Activated T-cell treated with anti-CD3 and anti-CD28 coated beads, Interleukin-2, amount 50 U/mL, for 24 hours (primary cell): ENCODE measurements around the gene VWA7.

ENCODE experiments used
- DNase-seq: peaks from one replicate; pipeline ENCODE4 v3.0.0-alpha.2; 2020
- H3K27ac Mint-ChIP-seq: 2 replicates; pipeline ENCODE4 v1.8.0; 2020; ENCODE audit warnings: mild to moderate bottlenecking, mixed read lengths
- H3K27me3 Mint-ChIP-seq: 2 replicates; pipeline ENCODE4 v1.8.0; 2020; ENCODE audit warnings: mixed read lengths
- H3K36me3 Mint-ChIP-seq: 2 replicates; pipeline ENCODE4 v1.8.0; 2020; ENCODE audit warnings: low read depth, mixed read lengths
- H3K4me1 Mint-ChIP-seq: 2 replicates; pipeline ENCODE4 v1.8.0; 2020; ENCODE audit warnings: low read depth, mixed read lengths
- H3K4me3 Mint-ChIP-seq: 2 replicates; pipeline ENCODE4 v1.8.0; 2020; ENCODE audit warnings: mild to moderate bottlenecking, moderate library complexity, mixed read lengths
- H3K9me3 Mint-ChIP-seq: 2 replicates; pipeline ENCODE4 v1.8.0; 2020; ENCODE audit warnings: mixed read lengths

The VWA7 gene

GRCh38 chr6:31737315-31737990, 39.7 kb downstream of the VWA7 start:
- H3K27ac Mint-ChIP-seq, result peak overlapping the region; percentile 96
- H3K9me3 Mint-ChIP-seq, result no peaks in the 10 kb centered on the region
- no peak for DNase-seq
- peak overlapping the region; percentile 98 for H3K4me3 Mint-ChIP-seq
- peaks cover 67% of the 10 kb centered on the region for H3K4me1 Mint-ChIP-seq
- H3K36me3 Mint-ChIP-seq, result peaks cover 66% of the 10 kb centered on the region
- no peaks in the 10 kb centered on the region for H3K27me3 Mint-ChIP-seq

DNA sequence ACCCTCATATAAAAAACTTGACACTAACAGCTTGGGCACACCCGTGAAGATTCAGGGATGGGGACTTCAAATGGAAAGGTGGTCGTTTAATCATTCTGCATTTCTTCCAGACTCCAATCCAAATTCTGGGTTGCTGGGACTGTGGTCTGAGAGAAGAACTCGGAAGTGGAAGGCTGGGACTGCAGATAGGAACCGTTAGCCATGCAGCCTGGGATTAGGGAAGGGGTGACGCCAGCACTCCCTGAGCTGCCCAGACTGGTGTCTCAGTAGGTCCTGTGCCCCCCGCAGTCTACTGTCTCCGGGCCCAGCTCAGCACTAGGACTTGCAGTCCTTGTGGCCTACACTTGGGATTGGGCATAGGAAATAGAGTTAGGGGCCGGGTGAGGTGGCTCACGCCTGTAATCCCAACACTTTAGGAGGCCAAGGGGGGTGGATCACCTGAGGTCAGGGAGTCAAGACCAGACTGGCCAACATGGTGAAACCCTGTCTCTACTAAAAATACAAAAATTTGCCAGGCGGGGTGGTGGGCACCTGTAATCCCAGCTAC, 40.3 kb downstream of the VWA7 start:
- peaks cover 71% of the 10 kb centered on the region for H3K4me1 Mint-ChIP-seq
- DNase-seq, result no peak
- peaks cover 66% of the 10 kb centered on the region for H3K36me3 Mint-ChIP-seq
- H3K27me3 Mint-ChIP-seq, result no peaks in the 10 kb centered on the region
- peak overlapping the region; percentile 96 for H3K27ac Mint-ChIP-seq
- no peaks in the 10 kb centered on the region for H3K9me3 Mint-ChIP-seq
- peak overlapping the region; percentile 98 for H3K4me3 Mint-ChIP-seq

DNA sequence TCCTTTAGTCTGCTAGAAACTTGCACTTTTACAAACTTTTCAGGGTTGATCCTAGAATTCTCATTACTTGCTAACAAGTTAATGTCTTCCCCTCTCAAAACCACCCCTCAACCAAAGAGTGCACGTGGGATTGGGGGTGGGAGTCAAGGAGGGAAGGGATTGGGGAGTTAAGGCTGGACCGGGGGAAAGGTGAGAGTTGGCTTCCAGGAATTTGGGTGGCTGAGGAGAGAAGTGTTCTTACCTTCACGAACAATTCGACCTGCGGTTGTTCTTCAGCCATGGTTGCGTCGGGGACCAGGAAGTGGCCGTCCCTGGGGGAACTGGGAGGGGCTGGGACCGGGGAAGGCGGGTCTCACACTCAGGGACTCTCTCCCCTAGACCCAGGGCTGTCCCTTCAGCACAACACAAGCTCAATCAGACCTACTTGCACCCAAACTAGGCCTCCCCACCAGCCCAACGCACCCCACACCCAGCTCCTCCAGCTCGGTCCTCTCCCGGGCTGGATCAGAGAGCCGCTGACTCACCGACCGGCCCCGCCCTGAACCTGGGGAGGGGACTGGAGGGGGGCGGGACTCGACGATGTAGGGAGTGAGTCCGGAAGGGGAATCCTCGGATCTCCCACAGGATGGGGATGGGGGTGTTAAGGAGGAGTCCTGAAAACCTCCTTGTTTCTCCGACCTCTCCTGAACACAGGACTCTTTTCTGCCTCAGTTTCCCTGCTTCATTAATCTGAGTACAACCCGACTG, 40.9 kb downstream of the VWA7 start, which contains the start of gene CLIC1:
TSS of gene CLIC1 (minus strand) at position 510 of the 747 bp plus-strand sequence. CDS start at position 280, 230 bp downstream.
- Mint-ChIP-seq H3K4me1 (peaks cover 64% of the 10 kb centered on the region), H3K4me3 (peak within 1 kb of the TSS; percentile 98), H3K27me3 (no peaks in the 10 kb centered on the region), H3K27ac (peak within 1 kb of the TSS; percentile 96), H3K9me3 (no peaks in the 10 kb centered on the region), H3K36me3 (peaks cover 66% of the 10 kb centered on the region)
- peak; percentile 87 for DNase-seq

DNA sequence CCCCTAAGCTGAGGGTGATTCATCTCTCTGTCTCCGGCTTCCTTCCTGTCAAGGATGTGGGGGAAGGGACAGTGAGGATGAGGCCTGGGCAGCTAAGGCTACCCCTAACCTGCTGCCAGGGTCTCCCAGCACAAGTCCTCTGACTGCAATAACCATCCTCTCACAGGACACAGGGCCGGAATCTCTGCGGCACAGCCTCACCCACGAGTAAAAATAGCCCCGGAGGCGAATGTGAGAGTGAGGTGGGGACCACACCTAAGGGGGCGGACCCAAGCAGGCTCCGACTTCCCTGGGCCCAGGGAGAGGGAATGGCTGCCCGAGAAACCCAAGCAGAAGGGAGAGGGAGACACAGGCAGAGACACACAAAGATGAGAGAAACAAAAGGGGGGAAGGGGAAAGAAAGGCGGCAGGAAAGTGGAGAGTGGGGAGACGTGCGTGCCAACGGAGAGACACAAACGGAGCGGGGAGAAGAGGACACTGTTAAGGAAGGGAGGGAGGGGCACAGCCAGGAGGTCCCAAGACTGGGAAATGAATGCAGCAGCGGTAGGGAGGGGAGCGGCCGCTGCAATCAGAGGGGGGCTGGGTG, 42.2 kb downstream of the VWA7 start:
- DNase-seq, result peak; percentile 70
- no peaks in the 10 kb centered on the region for H3K27me3 Mint-ChIP-seq
- peaks cover 67% of the 10 kb centered on the region for H3K4me1 Mint-ChIP-seq
- peak overlapping the region; percentile 98 for H3K4me3 Mint-ChIP-seq
- no peaks in the 10 kb centered on the region for H3K9me3 Mint-ChIP-seq
- H3K27ac Mint-ChIP-seq, result peak overlapping the region; percentile 96
- H3K36me3 Mint-ChIP-seq, result peaks cover 66% of the 10 kb centered on the region

- Mint-ChIP-seq H3K4me1 (peaks cover 65% of the 10 kb centered on the region), H3K36me3 (peaks cover 68% of the 10 kb centered on the region), H3K27ac (peak overlapping the region; percentile 96), H3K4me3 (peak overlapping the region; percentile 98), H3K27me3 (no peaks in the 10 kb centered on the region), H3K9me3 (no peaks in the 10 kb centered on the region)
- no peak for DNase-seq
Observed at GRCh38 chr6:31734247-31734820, 42.8 kb downstream of the VWA7 start.

- Mint-ChIP-seq H3K27me3 (no peaks in the 10 kb centered on the region), H3K9me3 (no peaks in the 10 kb centered on the region)
Observed at GRCh38 chr6:31733734-31734133, 43.4 kb downstream of the VWA7 start.

DNA sequence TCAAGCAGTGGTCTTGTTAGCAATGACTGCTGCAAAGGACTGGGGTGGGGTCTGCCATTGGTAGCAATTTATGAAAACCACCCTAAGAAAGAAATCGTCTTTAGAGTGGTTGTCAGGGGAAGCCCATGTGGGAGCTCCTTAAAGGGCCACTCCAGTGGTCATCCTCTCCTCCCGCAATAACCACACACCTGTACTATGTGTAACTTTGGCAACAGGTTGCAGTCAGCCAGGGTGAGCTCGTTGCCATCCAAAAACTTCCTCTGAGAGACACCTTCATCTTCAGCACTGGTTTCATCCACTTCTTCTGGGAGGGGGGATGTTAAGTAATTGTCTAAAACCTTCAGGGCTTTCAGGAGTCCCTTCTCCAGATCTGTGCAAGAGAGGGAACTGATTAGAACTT, 45.1 kb downstream of the VWA7 start:
- H3K36me3 Mint-ChIP-seq, result peaks cover 81% of the 10 kb centered on the region
- no peak overlapping the region for H3K4me3 Mint-ChIP-seq
- H3K27me3 Mint-ChIP-seq, result no peaks in the 10 kb centered on the region
- peaks cover 63% of the 10 kb centered on the region for H3K4me1 Mint-ChIP-seq
- DNase-seq, result no peak
- no peaks in the 10 kb centered on the region for H3K9me3 Mint-ChIP-seq
- H3K27ac Mint-ChIP-seq, result peak overlapping the region; percentile 44

More at GRCh38 chr6:31733734-31734133, 43.4 kb downstream of the VWA7 start:
- Mint-ChIP-seq H3K36me3 (peaks cover 72% of the 10 kb centered on the region), H3K27ac (peak overlapping the region; percentile 96), H3K4me1 (peaks cover 65% of the 10 kb centered on the region), H3K4me3 (peak overlapping the region; percentile 98)
- DNase-seq, result no peak

- Mint-ChIP-seq H3K27ac (peak overlapping the region; percentile 84), H3K4me3 (peak overlapping the region; percentile 80), H3K4me1 (peaks cover 70% of the 10 kb centered on the region), H3K27me3 (no peaks in the 10 kb centered on the region), H3K36me3 (peaks cover 74% of the 10 kb centered on the region), H3K9me3 (no peaks in the 10 kb centered on the region)
- no peak for DNase-seq
Observed at GRCh38 chr6:31730631-31731086, 46.5 kb downstream of the VWA7 start.

GRCh38 chr6:31729979-31730630, 47.0 kb downstream of the VWA7 start:
- Mint-ChIP-seq H3K4me1 (peaks cover 72% of the 10 kb centered on the region), H3K9me3 (no peaks in the 10 kb centered on the region), H3K36me3 (peaks cover 68% of the 10 kb centered on the region), H3K27me3 (no peaks in the 10 kb centered on the region), H3K27ac (peak overlapping the region; percentile 84), H3K4me3 (peak overlapping the region; percentile 80)
- DNase-seq, result peak; percentile 80

DNA sequence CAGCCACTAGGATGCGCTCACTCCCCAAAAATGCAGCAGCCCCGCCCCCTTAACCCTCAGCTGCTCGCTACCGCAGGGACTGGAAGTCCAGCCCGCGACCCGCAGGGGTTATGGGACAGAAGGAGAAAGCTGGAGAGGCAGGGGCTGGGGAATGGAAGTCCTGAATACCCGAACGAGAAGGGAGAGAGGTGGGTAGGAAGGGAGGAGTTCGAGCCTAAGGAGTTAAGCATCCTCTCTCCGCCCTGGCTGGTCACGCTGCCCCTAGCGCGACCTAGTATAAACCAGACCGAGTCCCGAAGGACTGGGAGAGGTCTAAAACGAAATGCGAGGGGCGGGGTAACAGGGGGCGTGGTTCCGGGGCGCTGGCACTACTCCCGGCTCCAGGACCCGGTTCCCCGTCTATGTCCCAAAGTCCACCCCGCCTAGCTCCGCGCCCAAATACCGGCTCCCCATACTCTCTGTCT, 47.6 kb downstream of the VWA7 start:
- peak overlapping the region; percentile 84 for H3K27ac Mint-ChIP-seq
- no peaks in the 10 kb centered on the region for H3K9me3 Mint-ChIP-seq
- peaks cover 72% of the 10 kb centered on the region for H3K4me1 Mint-ChIP-seq
- H3K4me3 Mint-ChIP-seq, result peak overlapping the region; percentile 80
- H3K27me3 Mint-ChIP-seq, result no peaks in the 10 kb centered on the region
- DNase-seq, result peak; percentile 86
- peaks cover 63% of the 10 kb centered on the region for H3K36me3 Mint-ChIP-seq

GRCh38 chr6:31728767-31729514, 48.2 kb downstream of the VWA7 start, which contains the start of gene DDAH2:
Gene DDAH2 (minus strand): TSS chr6:31729299. CDS start chr6:31729161, 138 bp downstream.
- no peak for DNase-seq
- Mint-ChIP-seq H3K36me3 (peaks cover 56% of the 10 kb centered on the region), H3K9me3 (no peaks in the 10 kb centered on the region), H3K27me3 (no peaks in the 10 kb centered on the region), H3K4me1 (peaks cover 66% of the 10 kb centered on the region), H3K4me3 (peak within 1 kb of the TSS; percentile 80), H3K27ac (peak within 1 kb of the TSS; percentile 84)

GRCh38 chr6:31727717-31728671, 49.1 kb downstream of the VWA7 start:
- H3K27ac Mint-ChIP-seq, result peak overlapping the region; percentile 65
- peaks cover 47% of the 10 kb centered on the region for H3K36me3 Mint-ChIP-seq
- H3K4me1 Mint-ChIP-seq, result peaks cover 59% of the 10 kb centered on the region
- no peak for DNase-seq
- H3K4me3 Mint-ChIP-seq, result no peak overlapping the region
- H3K9me3 Mint-ChIP-seq, result no peaks in the 10 kb centered on the region
- H3K27me3 Mint-ChIP-seq, result no peaks in the 10 kb centered on the region
